GM18951 (cell line): ENCODE data around the gene BTBD1.
"Not testable (repeated sequence)": the region's sequence is repeated elsewhere in the genome, so short reads cannot be mapped to it uniquely, and the experiment has no call there.

Source experiments
- POLR2A ChIP-seq: IDR thresholded peaks from 4 replicates; pipeline ENCODE4 v1.6.1; 2011; ENCODE audit warnings: mild to moderate bottlenecking; ENCODE audit not compliant: insufficient read length, insufficient read depth; ENCODE audit errors: extremely low read depth
- in situ Hi-C: fragments of 300-500 bp; cut with MboI; formaldehyde crosslinking; loops from one replicate; pipeline ENCODE4 v1.12.0; 2022; ENCODE audit warnings: low sequenced_read_pairs, mixed read lengths, inconsistent platforms; ENCODE audit not compliant: unreplicated experiment

Gene BTBD1

DNA sequence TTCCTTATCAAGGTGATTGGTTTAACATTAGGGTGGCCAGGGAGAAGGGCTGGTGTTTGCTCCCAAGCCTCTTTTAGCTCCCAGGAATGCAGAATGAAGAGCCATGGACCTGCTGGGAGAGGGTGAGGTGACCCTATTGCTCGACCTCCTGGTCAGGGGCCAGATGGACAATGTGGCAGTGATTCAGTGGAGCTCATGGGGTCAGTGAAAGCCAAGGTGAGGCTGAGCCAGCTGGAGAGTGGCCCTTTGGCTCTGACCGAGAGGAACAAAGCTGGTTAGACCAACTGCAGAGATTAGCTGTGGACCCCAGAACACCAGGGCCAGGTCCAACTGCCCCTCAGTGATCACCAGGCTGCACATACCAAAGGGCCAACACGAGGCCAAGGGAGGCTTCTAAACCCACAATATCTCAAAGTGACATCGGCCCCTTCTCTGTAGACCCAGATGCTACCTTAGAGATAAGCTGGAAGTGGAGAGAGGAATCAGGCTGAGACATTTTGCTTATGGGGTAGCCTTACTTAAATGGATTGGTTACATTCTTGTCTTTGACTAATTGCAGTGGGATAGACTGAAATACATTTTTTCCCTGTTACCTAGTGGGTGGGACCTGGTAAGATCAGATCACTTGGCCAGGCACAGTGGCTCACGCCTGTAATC is 15.8 kb upstream of the BTBD1 start:
- in situ Hi-C loops: no loop called here

DNA sequence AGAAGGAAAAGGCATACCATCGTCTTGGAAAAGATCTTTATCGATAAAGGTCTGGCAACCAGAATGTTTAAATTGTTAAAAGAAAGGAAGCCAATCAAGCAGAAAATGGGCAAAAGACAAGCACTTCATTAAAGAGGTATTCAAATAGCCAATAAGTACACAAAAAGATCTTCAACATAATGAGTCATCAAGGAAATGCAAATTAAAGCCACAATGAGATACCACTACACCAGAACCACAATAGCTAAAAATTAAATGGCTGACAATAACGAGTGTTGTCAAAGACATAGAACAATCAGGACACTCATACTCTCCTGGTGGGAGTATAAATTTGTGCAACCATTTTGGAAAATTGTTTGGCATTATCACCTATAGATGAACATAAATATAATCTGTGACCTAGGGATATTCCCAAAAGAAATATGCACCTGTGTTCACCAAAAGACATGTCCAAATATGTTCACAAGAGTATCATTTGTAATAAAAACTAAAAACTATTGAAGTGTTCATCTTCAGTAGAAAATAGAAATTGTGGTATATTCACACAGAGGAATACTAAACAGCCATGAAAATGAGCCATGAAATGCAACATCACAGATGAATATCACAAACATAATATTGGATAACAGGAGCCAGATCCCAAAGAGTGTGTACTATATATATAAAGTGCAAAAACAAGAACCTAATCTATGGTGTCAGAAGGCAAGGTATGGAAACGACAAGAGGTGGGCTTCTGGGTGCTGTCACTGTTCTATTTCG is 14.4 kb upstream of the BTBD1 start:
- in situ Hi-C loops: no loop called here
- no peak for TF ChIP-seq POLR2A

More for the DNA sequence above, 15.8 kb upstream of the BTBD1 start:
- no peak for TF ChIP-seq POLR2A

DNA sequence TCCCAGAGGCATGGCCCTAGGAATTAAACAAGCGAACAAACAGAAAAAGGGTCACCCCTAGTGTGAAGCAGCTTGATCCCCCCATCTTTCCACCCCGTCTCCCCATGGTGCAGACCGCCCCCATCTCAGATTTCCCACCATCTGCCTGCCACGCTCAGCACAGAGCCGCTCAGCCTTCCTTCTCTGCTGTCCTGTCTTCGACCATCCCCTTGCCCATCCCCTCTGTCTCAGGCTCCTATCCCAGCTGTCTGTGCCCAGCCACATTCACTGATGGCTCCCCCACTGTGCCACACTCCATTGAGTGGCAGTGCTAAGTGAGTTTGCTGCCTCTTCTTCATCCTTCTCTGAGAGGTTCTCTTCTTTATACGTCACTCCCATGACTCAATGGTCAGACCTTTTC is 11.7 kb upstream of the BTBD1 start:
- in situ Hi-C loops: no loop called here

DNA sequence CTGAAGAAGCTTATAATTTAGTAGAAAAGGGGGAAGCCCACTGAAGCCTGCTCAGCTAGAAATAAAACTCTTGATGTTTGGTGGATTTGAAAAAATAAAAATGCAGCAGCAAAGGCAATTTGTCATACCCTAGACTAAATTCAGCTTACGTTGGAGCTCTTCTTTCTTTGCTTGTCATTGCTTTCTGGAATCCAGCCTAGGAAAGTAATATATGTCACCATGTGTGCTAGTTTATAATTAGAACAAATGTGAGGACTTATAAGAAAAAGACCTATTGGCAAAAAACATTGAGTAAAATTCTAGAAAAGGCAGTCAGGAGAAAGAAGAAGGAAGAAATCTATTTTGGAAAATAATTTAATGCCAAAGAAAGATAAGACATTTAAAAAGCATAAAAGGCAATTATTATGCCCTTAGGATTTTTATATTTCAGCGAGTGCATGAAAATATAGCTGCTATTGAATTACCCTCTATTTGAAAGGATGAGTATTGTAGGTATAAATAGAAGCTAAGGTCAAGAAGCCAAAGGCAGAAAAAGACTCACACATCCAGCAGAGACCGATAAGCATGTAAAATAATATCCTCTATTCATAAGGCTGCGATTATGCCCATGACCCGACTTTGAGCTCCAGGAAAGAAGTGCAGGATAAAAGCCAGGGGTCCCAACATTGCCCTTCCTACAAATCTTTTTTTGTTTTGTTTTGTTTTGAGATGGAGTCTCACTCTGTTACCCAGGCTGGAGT is 10.6 kb upstream of the BTBD1 start:
- in situ Hi-C loops: no loop called here
- TF ChIP-seq POLR2A: no peak

More for the DNA sequence above, 11.7 kb upstream of the BTBD1 start:
- TF ChIP-seq POLR2A: no peak

DNA sequence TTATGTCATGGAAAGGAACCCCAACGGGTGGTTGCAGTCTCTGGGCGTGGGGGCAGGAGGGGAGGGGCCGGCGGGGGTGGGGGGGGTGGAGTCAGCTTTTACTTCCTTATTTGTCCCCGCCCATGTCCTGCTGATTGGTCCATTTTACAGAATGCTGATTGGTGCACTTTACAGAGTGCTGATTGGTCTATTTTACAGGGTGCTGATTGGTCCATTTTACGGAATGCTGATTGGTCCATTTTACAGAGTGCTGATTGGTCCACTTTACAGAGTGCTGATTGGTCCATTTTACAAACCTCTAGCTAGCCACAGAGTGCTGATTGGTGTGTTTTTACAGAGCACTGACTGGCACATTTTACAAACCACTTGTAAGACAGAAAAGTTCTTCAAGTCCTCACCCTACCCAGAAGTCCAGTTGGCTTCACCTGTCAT is 2.2 kb upstream of the BTBD1 start:
- in situ Hi-C loops: not testable (repeated sequence)

DNA sequence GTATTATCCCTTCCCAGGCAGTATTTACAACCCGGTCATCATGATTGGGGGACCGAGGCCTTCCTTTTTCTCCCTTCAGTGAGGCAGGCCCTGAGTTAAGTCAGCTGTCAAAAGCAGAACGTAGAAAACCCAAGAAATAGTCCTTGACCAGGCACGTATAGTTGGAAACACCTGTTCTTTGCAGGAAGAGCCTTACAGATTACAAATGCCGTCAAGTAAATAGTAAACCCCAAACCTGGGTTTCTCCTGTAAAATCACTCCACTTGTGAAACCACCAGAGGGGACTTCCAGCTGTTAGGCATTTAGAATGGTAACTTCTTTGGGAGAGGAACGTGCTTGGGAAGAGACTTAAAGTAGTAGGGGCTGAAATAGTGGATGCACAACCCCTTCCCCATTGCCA is 1.0 kb upstream of the BTBD1 start:
- in situ Hi-C loops: no loop called here
- no peak for TF ChIP-seq POLR2A

DNA sequence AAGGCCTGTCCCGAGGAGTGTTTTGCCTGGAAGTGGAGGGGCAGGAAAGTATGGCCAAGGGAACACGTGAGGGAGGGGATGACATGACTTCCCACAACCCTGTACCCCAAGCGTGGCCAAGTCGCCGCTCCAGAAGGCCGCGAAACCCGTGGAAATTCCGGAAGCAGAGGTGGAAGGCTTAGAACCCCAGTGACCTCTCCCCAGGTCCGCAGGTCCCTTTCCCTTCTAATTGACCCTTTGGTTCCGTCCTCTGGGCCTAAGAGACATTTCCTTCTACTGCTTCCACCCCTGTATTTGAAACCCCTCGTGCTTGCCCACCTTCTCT is 548 bp upstream of the BTBD1 start:
- in situ Hi-C loops: no loop called here
- no peak for TF ChIP-seq POLR2A

DNA sequence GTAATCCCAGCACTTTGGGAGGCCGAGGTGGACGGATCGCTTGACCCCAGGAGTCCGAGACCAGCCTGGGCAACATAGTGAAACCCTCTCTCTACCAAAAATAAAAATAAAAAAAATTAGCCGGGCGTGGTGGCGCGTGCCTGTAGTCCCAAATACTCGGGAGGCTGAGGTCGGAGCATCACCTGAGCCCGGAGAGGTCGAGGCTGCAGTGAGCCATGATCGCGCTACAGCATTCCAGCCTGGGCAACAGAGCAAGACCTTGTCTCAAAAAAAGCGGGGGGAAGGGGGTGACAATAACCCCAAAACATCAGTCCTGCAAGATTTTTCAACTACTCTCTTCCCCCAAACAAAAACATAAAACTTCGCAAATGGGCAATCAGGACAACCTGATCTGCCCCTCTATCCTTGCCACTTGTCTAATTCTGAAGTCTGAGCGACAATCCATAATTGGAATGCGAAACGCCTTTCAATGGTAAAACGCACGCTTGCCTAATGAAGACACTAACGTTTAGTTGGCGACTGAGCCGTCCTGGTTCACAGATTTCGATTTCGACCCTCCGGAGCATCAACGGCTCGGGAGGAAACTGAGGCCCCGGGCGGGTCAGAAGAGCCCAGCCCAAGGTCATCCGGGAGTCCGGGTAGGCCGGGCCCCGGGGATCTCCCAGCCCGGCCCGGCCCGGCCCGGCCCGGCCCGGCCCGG is 868 bp downstream of the BTBD1 start:
- in situ Hi-C loops: no loop called here
- no peak for TF ChIP-seq POLR2A

DNA sequence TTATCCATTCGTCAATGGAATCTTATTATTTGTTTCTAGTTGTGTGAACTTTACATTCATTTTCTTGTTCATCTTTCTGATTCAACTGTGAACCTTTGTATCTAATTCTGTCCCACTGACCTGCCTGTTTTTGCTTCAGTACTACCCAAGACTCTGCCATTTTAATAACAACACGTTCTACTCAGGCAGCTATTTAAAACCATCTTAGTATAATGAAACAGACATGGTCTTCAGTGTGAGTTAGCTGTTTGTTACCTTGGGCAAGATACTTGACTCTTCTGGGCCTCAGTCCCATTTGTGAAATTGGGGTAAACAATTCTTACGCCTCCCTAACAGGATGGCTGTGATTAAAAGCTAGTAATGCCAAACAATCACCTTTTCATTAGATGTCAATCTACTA is 1.6 kb downstream of the BTBD1 start:
- in situ Hi-C loops: no loop called here
- no peak for TF ChIP-seq POLR2A

DNA sequence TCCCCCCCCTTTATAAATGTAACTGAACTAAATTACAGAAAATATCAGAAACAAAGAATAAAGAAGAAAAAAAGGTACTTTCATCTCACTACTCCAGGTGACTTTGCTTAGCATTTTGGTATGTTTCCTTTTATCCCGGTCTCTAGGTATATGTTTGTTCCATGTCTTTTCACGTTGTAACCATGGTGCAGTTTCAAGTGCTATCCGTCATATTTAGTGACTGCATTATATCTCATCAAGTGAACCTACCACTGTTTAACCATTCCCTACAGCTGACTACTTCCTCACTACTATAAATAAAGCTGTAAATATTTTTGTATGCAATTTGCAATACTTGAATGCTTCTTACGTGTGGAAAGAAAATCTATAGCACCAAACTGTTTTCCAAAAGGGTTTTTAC is 2.2 kb downstream of the BTBD1 start:
- TF ChIP-seq POLR2A: no peak
- in situ Hi-C loops: no loop called here

DNA sequence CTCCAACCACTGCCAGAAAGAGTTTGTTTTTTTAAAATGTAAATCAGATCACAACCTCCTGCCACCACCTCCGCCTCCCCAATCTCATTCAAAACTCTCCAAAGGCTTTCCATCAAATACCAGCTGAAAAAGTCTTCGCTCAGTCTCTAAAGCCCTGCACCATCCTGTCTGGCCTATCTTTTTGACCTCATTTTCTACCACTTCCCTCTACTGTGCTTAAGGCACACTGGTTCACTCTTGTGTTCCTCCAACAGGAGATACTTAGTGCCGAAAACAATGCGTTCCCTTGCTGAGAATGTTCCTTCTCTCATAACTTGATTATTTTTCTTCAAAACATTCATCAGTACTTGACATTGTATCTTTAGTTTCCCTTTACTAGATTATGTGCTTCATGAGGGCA is 3.5 kb downstream of the BTBD1 start:
- TF ChIP-seq POLR2A: no peak
- in situ Hi-C loops: no loop called here

DNA sequence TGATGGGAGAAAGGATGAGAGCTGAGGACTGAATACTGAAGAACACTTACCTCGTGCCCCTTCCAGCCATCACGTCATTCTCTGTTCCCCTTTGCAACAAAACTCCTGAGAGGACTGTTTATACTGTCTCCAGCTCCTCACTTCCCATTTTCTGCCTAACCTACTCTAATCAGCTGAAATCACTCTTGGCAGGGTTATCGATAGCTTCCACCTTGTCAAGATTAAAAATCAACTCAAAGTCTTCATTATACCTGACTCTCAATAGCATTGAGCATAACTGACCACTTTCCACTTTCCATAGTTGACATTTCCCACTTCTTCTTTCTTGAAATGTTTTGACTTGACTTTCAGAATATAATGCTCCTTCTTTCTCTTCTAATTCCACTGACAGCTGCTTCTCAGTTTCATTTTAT is 4.3 kb downstream of the BTBD1 start:
- in situ Hi-C loops: no loop called here
- no peak for TF ChIP-seq POLR2A

DNA sequence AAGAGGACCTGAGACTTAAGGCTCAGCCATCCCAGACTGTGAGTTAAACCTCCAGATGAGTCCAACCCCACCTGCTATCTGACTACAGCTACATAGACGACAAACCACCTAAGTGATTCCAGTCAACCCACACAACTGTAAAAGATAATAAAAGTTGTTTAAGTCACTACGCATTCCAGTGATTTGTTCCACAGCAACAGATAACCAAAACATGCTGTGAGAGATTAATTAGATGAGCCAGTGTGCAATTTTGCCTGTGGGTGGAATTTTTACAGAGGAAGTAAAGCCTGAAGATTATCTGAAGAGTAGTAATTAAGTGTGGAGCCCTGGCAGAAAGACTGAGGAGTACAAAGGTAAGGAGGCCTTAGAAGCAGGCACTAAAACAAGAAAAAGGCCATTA is 5.4 kb downstream of the BTBD1 start:
- no peak for TF ChIP-seq POLR2A
- in situ Hi-C loops: no loop called here
